ENCODE data around the gene JMJD4.

JMJD4 gene

GRCh38 chr1:227749916-227750710, 15.0 kb upstream of the JMJD4 start:
- Histone ChIP-seq H3F3A (ENCODE audit: insufficient read depth, low read length) (no peaks in the 10 kb centered on the region), H3K27ac (ENCODE audit: low read length) (no peak overlapping the region), H3K4me1 (ENCODE audit: low read length) (no peaks in the 10 kb centered on the region), H3K79me2 (ENCODE audit: low read length) (peaks cover 61% of the 10 kb centered on the region), H3K9me3 (replicated peaks; ENCODE audit: insufficient read depth, low read length) (no peaks in the 10 kb centered on the region), H3K36me3 (replicated peaks; ENCODE audit: insufficient read depth, low read length) (no peaks in the 10 kb centered on the region), H3K9me2 (replicated peaks; ENCODE audit: insufficient read depth, low read length) (no peaks in the 10 kb centered on the region), H4K20me1 (ENCODE audit: insufficient read depth, low read length) (no peaks in the 10 kb centered on the region), H3K4me3 (ENCODE audit: low read length) (no peak overlapping the region), H2AFZ (ENCODE audit: low read length) (no peak overlapping the region), H3K27me3 (replicated peaks; ENCODE audit: insufficient read depth, low read length) (no peaks in the 10 kb centered on the region), H3K9ac (ENCODE audit: low read length) (no peak overlapping the region), H3K4me2 (ENCODE audit: low read depth, low read length) (no peak overlapping the region)
- TF ChIP-seq CTCF (IDR thresholded peaks at IDR 0.05; ENCODE audit: low read length) (no peak), EZH2phosphoT487 (IDR thresholded peaks at IDR 0.05; ENCODE audit: low read length) (no peak), EZH2 (optimal IDR thresholded peaks at IDR 0.05; ENCODE audit: low read depth, low read length) (no peak)
- DNase-seq: no peak

GRCh38 chr1:227749225-227749624, 14.1 kb upstream of the JMJD4 start:
- H3K9me2 ChIP-seq (replicated peaks; ENCODE audit: insufficient read depth, low read length): no peaks in the 10 kb centered on the region
- H3K4me1 ChIP-seq (ENCODE audit: low read length): no peaks in the 10 kb centered on the region
- H3K79me2 ChIP-seq (ENCODE audit: low read length): peaks cover 61% of the 10 kb centered on the region
- no peaks in the 10 kb centered on the region for H4K20me1 ChIP-seq (ENCODE audit: insufficient read depth, low read length)
- H3K36me3 ChIP-seq (replicated peaks; ENCODE audit: insufficient read depth, low read length): no peaks in the 10 kb centered on the region
- no peak overlapping the region for H3K4me2 ChIP-seq (ENCODE audit: low read depth, low read length)
- no peak overlapping the region for H3K4me3 ChIP-seq (ENCODE audit: low read length)
- no peak overlapping the region for H3K9ac ChIP-seq (ENCODE audit: low read length)
- H3K9me3 ChIP-seq (replicated peaks; ENCODE audit: insufficient read depth, low read length): no peaks in the 10 kb centered on the region
- H3F3A ChIP-seq (ENCODE audit: insufficient read depth, low read length): no peaks in the 10 kb centered on the region
- H3K27ac ChIP-seq (ENCODE audit: low read length): no peak overlapping the region
- DNase-seq: no peak
- no peaks in the 10 kb centered on the region for H3K27me3 ChIP-seq (replicated peaks; ENCODE audit: insufficient read depth, low read length)
- H2AFZ ChIP-seq (ENCODE audit: low read length): no peak overlapping the region
- TF ChIP-seq EZH2 (optimal IDR thresholded peaks at IDR 0.05; ENCODE audit: low read depth, low read length) (no peak), CTCF (IDR thresholded peaks at IDR 0.05; ENCODE audit: low read length) (no peak), EZH2phosphoT487 (IDR thresholded peaks at IDR 0.05; ENCODE audit: low read length) (no peak)

- Histone ChIP-seq H3K27ac (ENCODE audit: low read length) (no peak overlapping the region), H3K27me3 (replicated peaks; ENCODE audit: insufficient read depth, low read length) (no peaks in the 10 kb centered on the region), H3K79me2 (ENCODE audit: low read length) (peaks cover 61% of the 10 kb centered on the region), H3K4me2 (ENCODE audit: low read depth, low read length) (no peak overlapping the region), H3K36me3 (replicated peaks; ENCODE audit: insufficient read depth, low read length) (no peaks in the 10 kb centered on the region), H3K4me1 (ENCODE audit: low read length) (no peaks in the 10 kb centered on the region), H2AFZ (ENCODE audit: low read length) (no peak overlapping the region), H3F3A (ENCODE audit: insufficient read depth, low read length) (no peaks in the 10 kb centered on the region), H3K9ac (ENCODE audit: low read length) (no peak overlapping the region), H3K4me3 (ENCODE audit: low read length) (no peak overlapping the region), H4K20me1 (ENCODE audit: insufficient read depth, low read length) (no peaks in the 10 kb centered on the region), H3K9me2 (replicated peaks; ENCODE audit: insufficient read depth, low read length) (no peaks in the 10 kb centered on the region), H3K9me3 (replicated peaks; ENCODE audit: insufficient read depth, low read length) (no peaks in the 10 kb centered on the region)
- no peak for DNase-seq
- no peak for TF ChIP-seq EZH2phosphoT487 (IDR thresholded peaks at IDR 0.05; ENCODE audit: low read length)
- TF ChIP-seq EZH2 (optimal IDR thresholded peaks at IDR 0.05; ENCODE audit: low read depth, low read length): no peak
- TF ChIP-seq CTCF (IDR thresholded peaks at IDR 0.05; ENCODE audit: low read length): no peak
Measured at GRCh38 chr1:227748496-227749182, 13.5 kb upstream of the JMJD4 start.

All from MM.1S (cell line).